ENCODE measurements around the gene MYO9B.

The MYO9B gene

GRCh38 chr19:17135001-17135853 lies 59.6 kb downstream of the MYO9B start:
- Histone ChIP-seq H4K8ac (ENCODE audit: low read depth, low read length) (peak overlapping the region; percentile 97), H3K4ac (ENCODE audit: low read depth, low read length) (peak overlapping the region; percentile 87), H3K4me2 (ENCODE audit: low read length) (peak overlapping the region; percentile 69), H2BK120ac (ENCODE audit: insufficient read depth, low read length, poor library complexity) (peak overlapping the region; percentile 99), H3K18ac (ENCODE audit: low read length) (peak overlapping the region; percentile 97), H2BK12ac (ENCODE audit: low read length) (peak overlapping the region; percentile 92), H3K23ac (ENCODE audit: low read length) (no peak overlapping the region), H2AK5ac (ENCODE audit: low read length) (peak overlapping the region; percentile 88), H3K27me3 (ENCODE audit: insufficient read depth, low read length) (no peaks in the 10 kb centered on the region), H4K12ac (ENCODE audit: low read depth, low read length) (peak overlapping the region; percentile 87), H2BK5ac (ENCODE audit: low read depth, low read length, poor library complexity) (peak overlapping the region; percentile 98), H3K36me3 (ENCODE audit: control insufficient read depth in 1 of 2, insufficient read depth in 2 of 2, low read length in 2 of 2) (no peaks in the 10 kb centered on the region), H2AFZ (ENCODE audit: insufficient read depth, low read length, poor library complexity) (peak overlapping the region; percentile 66), H3K79me2 (ENCODE audit: control insufficient read depth, insufficient read depth, low read length, poor library complexity) (peaks cover 12% of the 10 kb centered on the region), H4K91ac (ENCODE audit: low read depth, low read length) (peak overlapping the region; percentile 92), H3K9ac (ENCODE audit: low read length) (no peak overlapping the region), H3K4me1 (ENCODE audit: control insufficient read depth in 1 of 2, insufficient read depth in 2 of 2, low read length in 2 of 2) (peaks cover 25 to 30% of the 10 kb centered on the region in 2 experiments), H3K4me3 (ENCODE audit: low read depth, low read length) (no peak overlapping the region), H3K14ac (ENCODE audit: low read length) (peak overlapping the region; percentile 94), H3K9me3 (ENCODE audit: insufficient read depth, low read depth, low read length) (no peaks in the 10 kb centered on the region), H3K79me1 (ENCODE audit: low read length) (peaks cover 37% of the 10 kb centered on the region), H3K27ac (ENCODE audit: low read depth, low read length) (peak overlapping the region; percentile 100)
- peak; percentile 99 for DNase-seq
- no CpG with 5 or more reads among the region's 30 CpGs for WGBS (ENCODE audit: extremely low coverage, insufficient coverage, insufficient read length)

DNA sequence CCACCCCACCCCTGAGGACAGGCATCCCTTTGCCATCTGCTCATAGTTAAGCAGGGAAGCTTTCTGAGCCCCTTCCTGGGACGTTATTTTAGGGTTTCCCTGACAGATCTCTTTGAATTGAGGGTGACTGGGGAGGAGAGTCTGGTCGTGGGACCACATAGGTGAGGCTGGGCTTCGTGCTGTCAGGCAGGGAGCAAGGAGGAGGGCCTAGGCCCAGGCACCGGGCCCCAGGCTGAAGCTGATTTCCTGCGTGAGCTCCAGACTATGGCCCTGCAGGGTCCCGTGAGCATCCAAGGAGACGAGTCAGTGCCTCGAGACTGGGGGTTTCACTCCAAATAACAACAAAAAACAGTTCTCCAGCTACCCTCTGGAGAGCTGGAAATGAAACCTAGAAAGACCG lies 60.4 kb downstream of the MYO9B start:
- no peak for DNase-seq
- H3K4me1 ChIP-seq (ENCODE audit: control insufficient read depth in 1 of 2, insufficient read depth in 2 of 2, low read length in 2 of 2): peaks cover 22 to 26% of the 10 kb centered on the region in 2 experiments
- H4K91ac ChIP-seq (ENCODE audit: low read depth, low read length): peak overlapping the region; percentile 92
- no peak overlapping the region for H3K4me3 ChIP-seq (ENCODE audit: low read depth, low read length)
- H2BK12ac ChIP-seq (ENCODE audit: low read length): peak overlapping the region; percentile 74
- WGBS (ENCODE audit: extremely low coverage, insufficient coverage, insufficient read length): no CpG with 5 or more reads among the region's 9 CpGs
- peaks cover 36% of the 10 kb centered on the region for H3K79me1 ChIP-seq (ENCODE audit: low read length)
- H3K36me3 ChIP-seq (ENCODE audit: control insufficient read depth in 1 of 2, insufficient read depth in 2 of 2, low read length in 2 of 2): no peaks in the 10 kb centered on the region
- H2BK5ac ChIP-seq (ENCODE audit: low read depth, low read length, poor library complexity): peak overlapping the region; percentile 93
- H2AK5ac ChIP-seq (ENCODE audit: low read length): peak overlapping the region; percentile 88
- peaks cover under 1% of the 10 kb centered on the region for H3K9me3 ChIP-seq (ENCODE audit: insufficient read depth, low read depth, low read length)
- H3K27me3 ChIP-seq (ENCODE audit: insufficient read depth, low read length): no peaks in the 10 kb centered on the region
- peak overlapping the region; percentile 97 for H3K27ac ChIP-seq (ENCODE audit: low read depth, low read length)
- H3K4me2 ChIP-seq (ENCODE audit: low read length): peak overlapping the region; percentile 69
- peak overlapping the region; percentile 79 for H4K8ac ChIP-seq (ENCODE audit: low read depth, low read length)
- peak overlapping the region; percentile 90 for H3K14ac ChIP-seq (ENCODE audit: low read length)
- peak overlapping the region; percentile 86 for H3K18ac ChIP-seq (ENCODE audit: low read length)
- H3K9ac ChIP-seq (ENCODE audit: low read length): no peak overlapping the region
- peaks cover 11% of the 10 kb centered on the region for H3K79me2 ChIP-seq (ENCODE audit: control insufficient read depth, insufficient read depth, low read length, poor library complexity)
- peak overlapping the region; percentile 53 for H3K4ac ChIP-seq (ENCODE audit: low read depth, low read length)
- H2AFZ ChIP-seq (ENCODE audit: insufficient read depth, low read length, poor library complexity): no peak overlapping the region
- H3K23ac ChIP-seq (ENCODE audit: low read length): no peak overlapping the region
- peak overlapping the region; percentile 13 for H4K12ac ChIP-seq (ENCODE audit: low read depth, low read length)
- peak overlapping the region; percentile 94 for H2BK120ac ChIP-seq (ENCODE audit: insufficient read depth, low read length, poor library complexity)

DNA sequence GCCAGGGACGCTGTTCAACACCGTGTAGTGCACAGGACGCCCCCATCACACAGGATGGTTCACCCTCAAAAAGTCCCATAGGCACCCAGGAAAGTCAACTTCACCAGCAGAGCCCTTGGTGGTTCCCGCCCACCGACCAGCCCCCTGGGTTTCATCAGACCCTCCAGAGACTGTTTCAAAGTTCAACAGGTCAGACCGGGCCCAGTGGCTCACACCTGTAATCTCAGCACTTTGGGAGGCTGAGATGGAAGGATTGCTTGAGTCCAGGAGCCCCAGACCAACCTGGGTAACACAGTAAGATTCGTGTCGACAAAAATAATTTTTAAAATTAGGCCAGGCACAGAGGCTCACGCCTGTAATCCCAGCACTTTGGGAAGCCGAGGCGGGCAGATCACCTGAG lies 61.0 kb downstream of the MYO9B start:
- no CpG with 5 or more reads among the region's 11 CpGs for WGBS (ENCODE audit: extremely low coverage, insufficient coverage, insufficient read length)
- Histone ChIP-seq H3K4me3 (ENCODE audit: low read depth, low read length) (no peak overlapping the region), H4K91ac (ENCODE audit: low read depth, low read length) (peak overlapping the region; percentile 92), H3K18ac (ENCODE audit: low read length) (peak overlapping the region; percentile 86), H3K79me1 (ENCODE audit: low read length) (peaks cover 31% of the 10 kb centered on the region), H2BK12ac (ENCODE audit: low read length) (peak overlapping the region; percentile 74), H3K79me2 (ENCODE audit: control insufficient read depth, insufficient read depth, low read length, poor library complexity) (peaks cover 8% of the 10 kb centered on the region), H3K14ac (ENCODE audit: low read length) (peak overlapping the region; percentile 90), H3K27ac (ENCODE audit: low read depth, low read length) (peak overlapping the region; percentile 97), H2BK5ac (ENCODE audit: low read depth, low read length, poor library complexity) (peak overlapping the region; percentile 93), H3K4ac (ENCODE audit: low read depth, low read length) (peak overlapping the region; percentile 53), H4K8ac (ENCODE audit: low read depth, low read length) (peak overlapping the region; percentile 79), H3K9me3 (ENCODE audit: insufficient read depth, low read depth, low read length) (peaks cover 3% of the 10 kb centered on the region), H3K9ac (ENCODE audit: low read length) (peak overlapping the region; percentile 25), H3K4me2 (ENCODE audit: low read length) (no peak overlapping the region), H3K36me3 (ENCODE audit: control insufficient read depth in 1 of 2, insufficient read depth in 2 of 2, low read length in 2 of 2) (peaks cover 0 to 4% of the 10 kb centered on the region in 2 experiments), H4K12ac (ENCODE audit: low read depth, low read length) (peak overlapping the region; percentile 13), H2AK5ac (ENCODE audit: low read length) (peak overlapping the region; percentile 88), H3K27me3 (ENCODE audit: insufficient read depth, low read length) (no peaks in the 10 kb centered on the region), H3K4me1 (ENCODE audit: control insufficient read depth in 1 of 2, insufficient read depth in 2 of 2, low read length in 2 of 2) (peaks cover 17 to 21% of the 10 kb centered on the region in 2 experiments), H2BK120ac (ENCODE audit: insufficient read depth, low read length, poor library complexity) (peak overlapping the region; percentile 94), H2AFZ (ENCODE audit: insufficient read depth, low read length, poor library complexity) (no peak overlapping the region), H3K23ac (ENCODE audit: low read length) (no peak overlapping the region)
- no peak for DNase-seq

DNA sequence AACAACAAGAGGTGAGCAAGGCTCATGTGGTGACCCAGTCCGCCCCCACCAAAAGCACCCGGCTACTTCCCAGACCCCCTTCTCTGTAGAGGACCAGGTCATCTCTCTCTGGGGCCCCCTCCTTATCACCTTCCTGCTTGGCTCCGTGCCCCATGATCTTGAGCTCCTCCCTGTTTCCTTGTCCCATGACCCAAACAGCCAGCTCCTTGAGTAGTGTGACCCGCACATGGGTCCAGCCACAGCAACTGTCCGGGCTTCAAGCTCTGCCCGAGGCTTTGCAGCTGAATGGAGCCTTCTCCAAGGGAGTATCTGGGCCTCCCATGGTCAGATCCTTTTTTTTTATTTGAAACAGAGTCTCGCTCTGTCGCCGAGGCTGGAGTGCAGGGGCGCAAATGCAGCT lies 61.8 kb downstream of the MYO9B start:
- peaks cover 8% of the 10 kb centered on the region for H3K79me2 ChIP-seq (ENCODE audit: control insufficient read depth, insufficient read depth, low read length, poor library complexity)
- no peak overlapping the region for H3K4me3 ChIP-seq (ENCODE audit: low read depth, low read length)
- H3K4ac ChIP-seq (ENCODE audit: low read depth, low read length): peak overlapping the region; percentile 11
- H3K18ac ChIP-seq (ENCODE audit: low read length): peak overlapping the region; percentile 36
- H3K14ac ChIP-seq (ENCODE audit: low read length): peak overlapping the region; percentile 1
- H2BK120ac ChIP-seq (ENCODE audit: insufficient read depth, low read length, poor library complexity): no peak overlapping the region
- peaks cover 3% of the 10 kb centered on the region for H3K9me3 ChIP-seq (ENCODE audit: insufficient read depth, low read depth, low read length)
- peaks cover 29% of the 10 kb centered on the region for H3K79me1 ChIP-seq (ENCODE audit: low read length)
- peak overlapping the region; percentile 36 for H3K27ac ChIP-seq (ENCODE audit: low read depth, low read length)
- H2AFZ ChIP-seq (ENCODE audit: insufficient read depth, low read length, poor library complexity): no peak overlapping the region
- WGBS (ENCODE audit: extremely low coverage, insufficient coverage, insufficient read length): no CpG with 5 or more reads among the region's 10 CpGs
- no peak overlapping the region for H3K23ac ChIP-seq (ENCODE audit: low read length)
- peaks cover 17 to 23% of the 10 kb centered on the region in 2 experiments for H3K4me1 ChIP-seq (ENCODE audit: control insufficient read depth in 1 of 2, insufficient read depth in 2 of 2, low read length in 2 of 2)
- no peak overlapping the region for H3K4me2 ChIP-seq (ENCODE audit: low read length)
- H2BK5ac ChIP-seq (ENCODE audit: low read depth, low read length, poor library complexity): peak overlapping the region; percentile 79
- peak in 1 of 2 donors; percentile 53 for DNase-seq
- peak overlapping the region; percentile 23 for H2AK5ac ChIP-seq (ENCODE audit: low read length)
- peak overlapping the region; percentile 1 for H4K91ac ChIP-seq (ENCODE audit: low read depth, low read length)
- H3K27me3 ChIP-seq (ENCODE audit: insufficient read depth, low read length): no peaks in the 10 kb centered on the region
- no peak overlapping the region for H4K12ac ChIP-seq (ENCODE audit: low read depth, low read length)
- peak overlapping the region; percentile 1 for H4K8ac ChIP-seq (ENCODE audit: low read depth, low read length)
- peak overlapping the region; percentile 46 for H2BK12ac ChIP-seq (ENCODE audit: low read length)
- H3K9ac ChIP-seq (ENCODE audit: low read length): no peak overlapping the region
- H3K36me3 ChIP-seq (ENCODE audit: control insufficient read depth in 1 of 2, insufficient read depth in 2 of 2, low read length in 2 of 2): peaks cover 0 to 6% of the 10 kb centered on the region in 2 experiments

All from trophoblast cell (in vitro differentiated cells and primary cell).